ENCODE results near the gene ADCY3. TPM values are rescaled to one million over a fixed set of nuclear protein-coding genes. Genes with fewer than 3 reads are reported as not detected.
A peak's percentile ranks its signal among the peaks of the same experiment; 100 is the strongest.

Gene ADCY3
- total RNA-seq, 1 donor from 2014 or later = 46.2 TPM

- Mint-ChIP-seq H3K4me1 (ENCODE audit: unreplicated experiment) (peaks cover 20% of the 10 kb centered on the region), H3K27ac (no peak overlapping the region), H3K36me3 (peaks cover 11% of the 10 kb centered on the region), H3K27me3 (no peaks in the 10 kb centered on the region), H3K4me3 (no peak overlapping the region), H3K9me3 (no peaks in the 10 kb centered on the region)
- no peak for DNase-seq (ENCODE audit: extremely low spot score, unreplicated experiment)
- TF ChIP-seq, protein P1, sequence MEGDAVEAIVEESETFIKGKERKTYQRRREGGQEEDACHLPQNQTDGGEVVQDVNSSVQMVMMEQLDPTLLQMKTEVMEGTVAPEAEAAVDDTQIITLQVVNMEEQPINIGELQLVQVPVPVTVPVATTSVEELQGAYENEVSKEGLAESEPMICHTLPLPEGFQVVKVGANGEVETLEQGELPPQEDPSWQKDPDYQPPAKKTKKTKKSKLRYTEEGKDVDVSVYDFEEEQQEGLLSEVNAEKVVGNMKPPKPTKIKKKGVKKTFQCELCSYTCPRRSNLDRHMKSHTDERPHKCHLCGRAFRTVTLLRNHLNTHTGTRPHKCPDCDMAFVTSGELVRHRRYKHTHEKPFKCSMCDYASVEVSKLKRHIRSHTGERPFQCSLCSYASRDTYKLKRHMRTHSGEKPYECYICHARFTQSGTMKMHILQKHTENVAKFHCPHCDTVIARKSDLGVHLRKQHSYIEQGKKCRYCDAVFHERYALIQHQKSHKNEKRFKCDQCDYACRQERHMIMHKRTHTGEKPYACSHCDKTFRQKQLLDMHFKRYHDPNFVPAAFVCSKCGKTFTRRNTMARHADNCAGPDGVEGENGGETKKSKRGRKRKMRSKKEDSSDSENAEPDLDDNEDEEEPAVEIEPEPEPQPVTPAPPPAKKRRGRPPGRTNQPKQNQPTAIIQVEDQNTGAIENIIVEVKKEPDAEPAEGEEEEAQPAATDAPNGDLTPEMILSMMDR (conservative IDR thresholded peaks at IDR 0.05) = no peak
Measured at GRCh38 chr2:24857746-24858145, 62.3 kb downstream of the ADCY3 start.

- H3K27ac Mint-ChIP-seq = no peak overlapping the region
- H3K9me3 Mint-ChIP-seq = no peaks in the 10 kb centered on the region
- H3K4me1 Mint-ChIP-seq (ENCODE audit: unreplicated experiment) = peaks cover 20% of the 10 kb centered on the region
- TF ChIP-seq, protein P1 (conservative IDR thresholded peaks at IDR 0.05) = no peak
- H3K4me3 Mint-ChIP-seq = no peak overlapping the region
- H3K36me3 Mint-ChIP-seq = peaks cover 11% of the 10 kb centered on the region
- no peaks in the 10 kb centered on the region for H3K27me3 Mint-ChIP-seq
- no peak for DNase-seq (ENCODE audit: extremely low spot score, unreplicated experiment)
Measured at GRCh38 chr2:24856791-24857211, 63.2 kb downstream of the ADCY3 start.

- peaks cover 20% of the 10 kb centered on the region for H3K4me1 Mint-ChIP-seq (ENCODE audit: unreplicated experiment)
- DNase-seq (ENCODE audit: extremely low spot score, unreplicated experiment) = no peak
- TF ChIP-seq, protein P1 (conservative IDR thresholded peaks at IDR 0.05) = no peak
- peak overlapping the region; percentile 49 for H3K27ac Mint-ChIP-seq
- H3K9me3 Mint-ChIP-seq = no peaks in the 10 kb centered on the region
- no peak overlapping the region for H3K4me3 Mint-ChIP-seq
- peaks cover 14% of the 10 kb centered on the region for H3K36me3 Mint-ChIP-seq
- H3K27me3 Mint-ChIP-seq = no peaks in the 10 kb centered on the region
Measured at GRCh38 chr2:24855726-24856125, 64.3 kb downstream of the ADCY3 start.

DNA sequence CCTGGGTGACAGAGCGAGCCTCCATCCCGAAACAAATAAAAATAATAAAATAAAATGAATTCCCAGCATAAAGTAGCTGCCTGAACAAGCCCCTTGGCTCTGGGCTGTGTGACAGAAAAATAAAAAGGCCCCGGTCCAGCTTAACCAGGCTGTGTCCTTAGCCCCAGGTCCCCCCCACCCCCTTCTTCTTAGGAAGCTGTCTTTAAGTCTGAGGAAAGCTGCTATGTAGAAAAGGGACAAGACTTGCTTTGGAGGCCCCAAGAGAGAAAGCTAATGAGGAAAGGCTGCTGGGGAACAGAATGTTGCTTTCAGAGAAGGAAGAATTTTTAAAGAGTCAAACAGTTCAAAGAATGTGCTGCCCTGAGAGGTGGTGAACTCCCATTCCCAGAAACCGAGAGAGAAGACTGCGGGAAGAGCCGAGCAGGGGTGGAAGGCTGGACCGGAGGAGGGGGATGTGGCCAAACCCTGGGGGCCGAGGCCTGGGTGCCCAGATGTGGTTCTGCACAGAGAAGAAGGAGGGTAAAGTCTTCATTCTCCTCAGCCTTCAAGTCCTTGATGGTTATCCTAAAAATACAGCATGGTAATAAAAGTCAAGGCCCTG, 64.9 kb downstream of the ADCY3 start:
- peaks cover 14% of the 10 kb centered on the region for H3K36me3 Mint-ChIP-seq
- H3K4me3 Mint-ChIP-seq = no peak overlapping the region
- no peaks in the 10 kb centered on the region for H3K9me3 Mint-ChIP-seq
- no peak overlapping the region for H3K27ac Mint-ChIP-seq
- DNase-seq (ENCODE audit: extremely low spot score, unreplicated experiment) = no peak
- TF ChIP-seq, protein P1 (conservative IDR thresholded peaks at IDR 0.05) = no peak
- H3K4me1 Mint-ChIP-seq (ENCODE audit: unreplicated experiment) = peaks cover 20% of the 10 kb centered on the region
- no peaks in the 10 kb centered on the region for H3K27me3 Mint-ChIP-seq

- DNase-seq (ENCODE audit: extremely low spot score, unreplicated experiment) = no peak
- no peaks in the 10 kb centered on the region for H3K27me3 Mint-ChIP-seq
- peaks cover 20% of the 10 kb centered on the region for H3K4me1 Mint-ChIP-seq (ENCODE audit: unreplicated experiment)
- TF ChIP-seq, protein P1 (conservative IDR thresholded peaks at IDR 0.05) = no peak
- peaks cover 12% of the 10 kb centered on the region for H3K36me3 Mint-ChIP-seq
- H3K4me3 Mint-ChIP-seq = no peak overlapping the region
- no peaks in the 10 kb centered on the region for H3K9me3 Mint-ChIP-seq
- H3K27ac Mint-ChIP-seq = no peak overlapping the region
Measured at GRCh38 chr2:24853996-24854395, 66.0 kb downstream of the ADCY3 start.

All from type B pancreatic cell (in vitro differentiated cells).